ENCODE results near the gene RPL4. TPM values are rescaled to one million over a fixed set of nuclear protein-coding genes. Genes with fewer than 3 reads are reported as not detected.

The RPL4 gene
- total RNA-seq (2021; fragmentation: NEBNext Ultra II Directional; extraction: Animal tissue kit (Norgen Biotek cat#: 25700)) (3,886 and 3,950 TPM in 2 replicates), polyA plus RNA-seq (2011; rRNA removed) (3,376 and 3,973 TPM in 2 replicates), polyA minus RNA-seq (2011; rRNA and poly(A)+ RNA removed) (4,358 and 5,287 TPM in 2 replicates)
- 4,765 TPM for polyA plus RNA-seq (2011; cell fraction: cytosol; rRNA removed)
- polyA plus RNA-seq (2011; cell fraction: nucleus; rRNA removed), result 8,529 TPM
- polyA plus RNA-seq (2012, experiment 1 of 2), result 4,272 to 4,889 TPM (median 4,608 TPM) in 4 replicates
- 1,896 TPM for polyA plus RNA-seq (2012, experiment 2 of 2)
- polyA plus RNA-seq (2013, experiment 1 of 2), result 2,531 TPM
- polyA plus RNA-seq (2013, experiment 2 of 2), result 2,570 TPM
- polyA minus RNA-seq (2011; cell fraction: cytosol; rRNA and poly(A)+ RNA removed), result 1,442 TPM
- 2,653 TPM for polyA minus RNA-seq (2011; cell fraction: nucleus; rRNA and poly(A)+ RNA removed)
- long read RNA-seq, experiment 1, transcript RPL4-201 (10 exons, 2,769 nt), result major isoform, 482 of 1,565 reads
- long read RNA-seq, experiment 1, partial matches to known transcripts, result 772 of 1,565 reads
- long read RNA-seq, experiment 1, other reads (novel, unspliced or antisense), result 304 of 1,565 reads
- long read RNA-seq, experiment 2, transcript RPL4-201 (10 exons, 2,769 nt), result major isoform, 3,157 of 3,404 reads
- long read RNA-seq, experiment 2, transcript RPL4-210 (6 exons, 1,099 nt), result minor isoform, 6 of 3,404 reads
- long read RNA-seq, experiment 2, partial matches to known transcripts, result 187 of 3,404 reads
- long read RNA-seq, experiment 2, other reads (novel, unspliced or antisense), result 50 of 3,404 reads

DNA sequence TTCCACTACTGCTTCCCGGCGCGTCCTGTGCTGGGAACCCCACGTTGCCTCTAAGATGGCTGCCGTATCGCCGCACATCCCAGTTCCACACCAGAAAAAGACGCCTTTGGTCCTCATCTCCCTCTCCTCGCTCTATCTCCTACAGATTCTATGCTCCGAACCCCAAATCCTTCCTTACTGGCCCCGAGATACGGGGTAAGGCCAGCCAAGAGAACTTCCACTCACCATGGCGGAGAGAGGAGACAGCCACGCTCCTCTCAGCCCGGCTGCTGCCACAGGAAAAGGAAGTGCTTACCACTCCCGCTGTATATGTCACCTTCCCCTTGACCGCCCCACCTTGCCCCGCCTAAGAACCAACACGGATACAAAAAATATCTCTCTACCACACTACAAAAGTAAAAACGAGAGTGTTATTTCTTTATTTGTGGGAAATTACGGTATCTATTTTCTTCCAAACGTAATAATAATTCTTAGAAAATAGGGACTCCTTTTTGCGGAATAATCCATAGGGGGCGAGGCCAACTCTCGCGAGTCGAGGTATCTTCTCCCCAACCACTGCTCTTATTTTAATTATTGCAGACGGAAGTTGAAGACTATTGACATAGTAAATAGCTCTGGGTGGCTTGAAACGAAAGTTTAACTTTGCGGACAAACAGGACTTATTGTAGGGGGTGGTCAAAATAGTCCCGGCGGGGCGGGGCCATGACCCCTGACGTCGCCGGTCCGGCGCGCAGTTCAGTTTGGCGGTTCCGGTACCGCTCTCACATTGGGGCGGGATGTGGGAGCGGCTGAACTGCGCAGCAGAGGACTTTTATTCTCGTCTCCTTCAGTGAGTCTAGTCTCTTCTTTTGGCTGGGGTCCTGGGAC, at the start of gene RPL4, which contains the start of gene ZWILCH:
Gene RPL4 (minus strand): TSS at position 293 of the 867 bp plus-strand sequence. CDS start 65 bp downstream, at position 228.
Gene ZWILCH (plus strand): TSS at position 764 of the 867 bp plus-strand sequence. CDS start 13 bp downstream, at position 777.
- peak within 1 kb of the TSS; percentile 91 for H4K91ac ChIP-seq (replicated peaks; ENCODE audit: insufficient read length, low read length)
- no peak within 1 kb of the TSS for H2BK15ac ChIP-seq (ENCODE audit: low read length)
- H3K27me3 ChIP-seq (replicated peaks in 1 of 4; ENCODE audit: control insufficient read depth in 3 of 4, extremely low read depth in 1 of 4, insufficient read depth in 3 of 4, low read length in 3 of 4), result no peaks in the 10 kb centered on the region
- peaks cover 0 to 4% of the 10 kb centered on the region in 2 experiments for H4K20me1 ChIP-seq (replicated peaks in 1 of 2; ENCODE audit: control insufficient read depth in 1 of 2, insufficient read depth in 2 of 2, low read length in 2 of 2)
- H2AK5ac ChIP-seq (ENCODE audit: low read depth, low read length), result peak within 1 kb of the TSS; percentile 76; the same call in 1 of the 2 replicates
- H3K9ac ChIP-seq (replicated peaks in 1 of 4; ENCODE audit: extremely low read depth in 1 of 4, low read depth in 3 of 4, low read length in 3 of 4), result peak within 1 kb of the TSS; percentile 93 to 99 (median 96)
- no peaks in the 10 kb centered on the region for H3K9me3 ChIP-seq (ENCODE audit: insufficient read depth in 2 of 2, low read depth in 1 of 2, low read length in 1 of 2)
- peak within 1 kb of the TSS; percentile 93 for H2BK5ac ChIP-seq (ENCODE audit: low read depth, low read length)
- H3K27ac ChIP-seq (ENCODE audit: low read depth, low read length), result peak within 1 kb of the TSS; percentile 93
- 0 out of 2 replicates have a peak within 1 kb of the TSS, but pooled peaks have one; percentile 18 for H2BK12ac ChIP-seq (ENCODE audit: low read depth, low read length)
- H3K18ac ChIP-seq (ENCODE audit: extremely low read depth, low read length), result peak within 1 kb of the TSS; percentile 86
- H3K36me3 ChIP-seq (ENCODE audit: control insufficient read depth in 2 of 4, insufficient read depth in 4 of 4, low read length in 3 of 4), result peaks cover 28 to 43% (median 35%) of the 10 kb centered on the region in 4 experiments
- no peak within 1 kb of the TSS for H2BK20ac ChIP-seq (ENCODE audit: low read length)
- peak within 1 kb of the TSS; percentile 85 to 93 for H3K4me2 ChIP-seq (ENCODE audit: insufficient read depth in 1 of 2, low read depth in 2 of 2, low read length in 2 of 2)
- H3K79me1 ChIP-seq (ENCODE audit: low read depth, low read length), result peaks cover 4% of the 10 kb centered on the region
- peak within 1 kb of the TSS; percentile 97 for H2AFZ ChIP-seq (ENCODE audit: low read length)
- H3K79me2 ChIP-seq (ENCODE audit: control insufficient read depth in 1 of 2, insufficient read depth in 2 of 2, low read length in 2 of 2), result peaks cover 20 to 69% of the 10 kb centered on the region in 2 experiments
- H3K4me3 ChIP-seq (ENCODE audit: extremely low read depth in 1 of 4, insufficient read depth in 2 of 4, low read depth in 3 of 4, low read length in 4 of 4), result peak within 1 kb of the TSS; percentile 95 to 100 (median 99)
- peak within 1 kb of the TSS; percentile 90; the same call in 1 of the 2 replicates for H4K8ac ChIP-seq (ENCODE audit: extremely low read depth, insufficient read depth, low read length)
- H4K5ac ChIP-seq (ENCODE audit: insufficient read length, low read depth, low read length), result peak within 1 kb of the TSS; percentile 96
- POLR2A ChIA-PET (ENCODE audit: partially characterized antibody), result interaction anchor here (0.6 to 4.7 kb wide), 57 partner anchors 7 to 635 kb away, joined by 3 to 52 read pairs (median 4); partner anchors contain the start of genes LCTL, MAP2K1, MEGF11 and RAB11A
- H3K56ac ChIP-seq (replicated peaks; ENCODE audit: insufficient read length, low read depth, low read length), result peak within 1 kb of the TSS; percentile 92
- H3K23me2 ChIP-seq (ENCODE audit: low read depth, low read length), result peaks cover 12% of the 10 kb centered on the region
- no peak within 1 kb of the TSS for H3K23ac ChIP-seq (ENCODE audit: insufficient read length)
- peak within 1 kb of the TSS; percentile 4 for H2BK120ac ChIP-seq (replicated peaks; ENCODE audit: low read depth, low read length)
- H3K14ac ChIP-seq (ENCODE audit: insufficient read length), result peak within 1 kb of the TSS; percentile 95
- peaks cover 0 to 6% (median 5%) of the 10 kb centered on the region in 4 experiments; a peak in 4 of 7 replicates for H3K4me1 ChIP-seq (replicated peaks in 1 of 4; ENCODE audit: control insufficient read depth in 3 of 4, insufficient read depth in 4 of 4, low read length in 3 of 4)
- DNase-seq (ENCODE audit: low read depth in 1 of 2, low spot score in 2 of 2), result peak; percentile 46 to 82
- CTCF ChIA-PET (ENCODE audit: partially characterized antibody), result interaction anchor here (1.0 kb wide), 1 partner anchor 11 kb away, joined by 5 read pairs; no protein-coding TSS in a partner anchor
- 2% methylated on average over 38 of the region's 46 CpGs; no CpG with 5 or more reads in 1 of the 2 experiments for WGBS, 2 experiments (ENCODE audit: extremely low coverage in 1 of 2, insufficient coverage in 1 of 2, insufficient read length in 1 of 2, insufficient replicate concordance in 2 of 2, low coverage in 1 of 2, low lambda C conversion rate in 2 of 2, missing lambda C conversion rate in 1 of 2)
- no peak for FAIRE-seq
- peak within 1 kb of the TSS; percentile 94 for H3K4ac ChIP-seq (replicated peaks; ENCODE audit: insufficient read length, low read depth, low read length)
- TF ChIP-seq TBP (IDR thresholded peaks at IDR 0.05; ENCODE audit: low read depth, low read length), result peak; percentile 95
- no peak for TF ChIP-seq TEAD4 (IDR thresholded peaks at IDR 0.05; ENCODE audit: low read depth, low read length)
- TF ChIP-seq RXRA (IDR thresholded peaks at IDR 0.05; ENCODE audit: insufficient read depth, low read depth, low read length), result no peak
- TF ChIP-seq CHD2 (IDR thresholded peaks at IDR 0.05; ENCODE audit: low read length), result peak; percentile 95
- TF ChIP-seq BACH1 (IDR thresholded peaks at IDR 0.05; ENCODE audit: low read length), result no peak
- TF ChIP-seq ZNF274 (IDR thresholded peaks at IDR 0.05; ENCODE audit: borderline replicate concordance, extremely low read depth, low read length), result no peak
- TF ChIP-seq CHD1 (IDR thresholded peaks at IDR 0.05; ENCODE audit: low read depth, low read length), result peak; percentile 19; the same call in 1 of the 2 replicates
- TF ChIP-seq RBBP5 (IDR thresholded peaks at IDR 0.05; ENCODE audit: borderline replicate concordance, low read depth, low read length), result no peak
